GM18505 (cell line): ENCODE results near the gene ATP1B2.
A peak's percentile ranks its signal among the peaks of the same experiment; 100 is the strongest.

ENCODE experiments used
- ATAC-seq: cut with Tn5 transposase; IDR thresholded peaks from one replicate; pipeline ENCODE4 v1.9.1; 2021; ENCODE audit not compliant: unreplicated experiment
- POLR2A ChIP-seq: IDR thresholded peaks from 4 replicates; pipeline ENCODE4 v1.6.1; 2011; ENCODE audit warnings: borderline replicate concordance; ENCODE audit not compliant: insufficient read depth, insufficient read length; ENCODE audit errors: extremely low read depth

Gene ATP1B2

DNA sequence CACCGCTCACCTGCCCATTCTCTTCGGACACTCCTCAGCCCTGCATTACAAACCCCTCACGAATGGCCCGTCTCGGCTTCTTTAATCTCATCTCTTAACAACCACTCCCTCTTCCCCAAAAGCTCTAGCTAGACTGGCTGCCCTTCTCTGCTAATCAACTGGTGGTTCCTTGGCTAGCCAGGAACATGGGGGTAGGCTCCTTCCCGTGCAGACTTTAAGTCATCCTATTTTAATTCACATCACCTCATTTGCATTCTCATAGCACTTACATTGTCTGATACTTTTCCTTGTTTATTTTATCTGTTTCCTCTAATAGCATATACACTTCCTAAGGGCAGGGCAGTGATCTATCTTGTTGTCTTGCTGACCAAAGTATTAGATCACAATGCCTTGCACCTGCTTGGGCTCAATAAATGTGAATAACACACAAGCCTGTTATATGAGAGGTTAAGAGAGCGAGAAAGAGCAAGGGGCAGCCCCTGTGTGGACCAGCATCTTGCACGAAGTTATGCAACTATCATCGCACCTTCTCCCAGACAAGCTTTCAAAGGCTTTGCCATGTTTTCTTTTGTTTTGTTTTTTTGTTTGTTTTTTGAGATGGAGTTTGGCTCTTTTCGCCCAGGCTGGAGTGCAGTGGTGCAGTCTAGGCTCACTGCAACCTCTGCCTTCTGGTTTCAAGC, 26.8 kb downstream of the ATP1B2 start:
- ATAC-seq, result no peak
- TF ChIP-seq POLR2A, result no peak

DNA sequence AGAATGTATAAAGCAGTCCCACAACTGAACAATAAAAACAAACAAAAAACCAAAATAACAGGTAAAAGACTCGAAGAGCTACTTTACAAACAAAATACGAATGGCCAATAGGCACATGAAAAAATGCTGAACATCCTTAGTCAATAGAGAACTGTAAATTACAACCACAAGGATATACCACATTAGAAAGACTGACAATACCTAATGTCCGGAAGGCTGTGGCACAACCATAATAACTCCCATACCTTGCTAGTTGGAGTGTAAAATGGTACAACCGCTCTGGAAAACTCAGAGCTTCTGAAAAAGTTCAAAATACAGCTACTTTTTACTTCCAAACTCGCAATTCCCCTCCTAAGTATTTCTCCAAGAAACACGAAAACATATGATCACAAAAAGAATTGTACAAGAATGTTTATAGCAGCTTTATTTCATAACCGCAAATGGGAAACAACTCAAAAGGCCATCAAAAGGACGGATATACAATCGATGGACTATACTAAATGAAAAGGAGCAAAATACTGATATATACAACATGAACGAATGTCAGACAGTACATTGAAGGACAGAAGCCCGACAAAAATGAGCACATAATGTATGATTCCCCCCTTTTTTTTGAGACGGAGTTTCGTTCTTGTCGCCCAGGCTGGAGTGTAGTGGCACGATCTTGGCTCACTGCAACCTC, 34.3 kb downstream of the ATP1B2 start:
- ATAC-seq, result no peak

GRCh38 chr17:7685533-7686221, 35.0 kb downstream of the ATP1B2 start:
- ATAC-seq, result peak; percentile 63
- peak; percentile 85 for TF ChIP-seq POLR2A

More for the DNA sequence above, 34.3 kb downstream of the ATP1B2 start:
- no peak for TF ChIP-seq POLR2A

- peak; percentile 96 for TF ChIP-seq POLR2A
- ATAC-seq, result peak; percentile 38
These were observed 35.7 kb downstream of the ATP1B2 start for GRCh38 chr17:7686222-7687071.

DNA sequence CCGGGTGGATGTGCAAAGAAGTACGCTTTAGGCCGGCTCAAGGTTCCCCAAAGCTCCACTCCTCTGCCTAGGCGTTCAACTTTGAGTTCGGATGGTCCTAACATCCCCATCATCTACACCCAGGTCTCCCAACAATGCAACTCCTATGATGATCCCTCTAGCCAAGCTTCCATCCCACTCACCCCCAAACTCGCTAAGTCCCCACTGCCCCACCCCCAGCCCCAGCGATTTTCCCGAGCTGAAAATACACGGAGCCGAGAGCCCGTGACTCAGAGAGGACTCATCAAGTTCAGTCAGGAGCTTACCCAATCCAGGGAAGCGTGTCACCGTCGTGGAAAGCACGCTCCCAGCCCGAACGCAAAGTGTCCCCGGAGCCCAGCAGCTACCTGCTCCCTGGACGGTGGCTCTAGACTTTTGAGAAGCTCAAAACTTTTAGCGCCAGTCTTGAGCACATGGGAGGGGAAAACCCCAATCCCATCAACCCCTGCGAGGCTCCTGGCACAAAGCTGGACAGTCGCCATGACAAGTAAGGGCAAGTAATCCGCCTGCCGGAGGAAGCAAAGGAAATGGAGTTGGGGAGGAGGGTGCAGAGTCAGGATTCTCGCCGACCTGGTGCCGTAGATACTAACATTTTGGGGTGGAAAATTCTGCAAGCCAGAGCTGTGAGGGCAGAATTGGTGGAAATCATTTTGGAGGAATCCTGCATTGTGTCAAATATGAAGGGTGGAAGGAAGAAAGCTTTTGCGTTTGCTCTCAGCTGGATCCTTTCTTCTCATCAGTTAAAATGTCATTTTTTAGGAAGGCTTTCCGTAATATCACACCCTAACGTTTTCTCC, 36.6 kb downstream of the ATP1B2 start, which contains the start of gene TP53:
Gene TP53, minus strand, starts transcription at position 419 of the 836 bp plus-strand sequence. CDS start 10,896 bp downstream, outside the sequence.
- no peak for ATAC-seq
- peak; percentile 99 for TF ChIP-seq POLR2A

DNA sequence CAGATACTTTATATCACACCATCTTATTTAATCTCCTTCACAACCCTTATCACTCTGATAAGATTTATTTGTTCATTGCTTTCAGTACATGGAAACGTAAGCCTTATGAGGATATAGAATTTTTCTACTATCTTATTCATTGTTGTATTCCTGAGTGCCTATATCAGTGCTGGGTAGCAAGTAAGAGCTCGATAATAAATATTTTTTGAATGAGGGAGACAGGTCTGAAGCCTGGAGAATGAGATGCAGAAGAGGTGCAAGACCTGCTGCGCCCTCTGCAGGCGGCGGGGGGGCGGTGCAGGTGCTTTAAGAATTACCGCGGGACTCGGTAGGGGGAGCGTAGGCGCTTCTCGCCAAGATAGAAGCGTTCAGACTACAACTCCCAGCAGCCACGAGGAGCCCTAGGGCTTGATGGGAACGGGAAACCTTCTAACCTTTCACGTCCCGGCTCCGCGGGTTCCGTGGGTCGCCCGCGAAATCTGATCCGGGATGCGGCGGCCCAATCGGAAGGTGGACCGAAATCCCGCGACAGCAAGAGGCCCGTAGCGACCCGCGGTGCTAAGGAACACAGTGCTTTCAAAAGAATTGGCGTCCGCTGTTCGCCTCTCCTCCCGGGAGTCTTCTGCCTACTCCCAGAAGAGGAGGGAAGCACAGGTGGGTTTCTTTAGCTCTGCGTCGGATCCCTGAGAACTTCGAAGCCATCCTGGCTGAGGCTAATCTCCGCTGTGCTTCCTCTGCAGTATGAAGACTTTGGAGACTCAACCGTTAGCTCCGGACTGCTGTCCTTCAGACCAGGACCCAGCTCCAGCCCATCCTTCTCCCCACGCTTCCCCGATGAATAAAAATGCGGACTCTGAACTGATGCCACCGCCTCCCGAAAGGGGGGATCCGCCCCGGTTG, 37.4 kb downstream of the ATP1B2 start, which contains the start of gene WRAP53:
Gene WRAP53, plus strand, starts transcription at position 570 of the 900 bp plus-strand sequence. Its CDS starts 172 bp downstream, at position 742.
- ATAC-seq, result peak; percentile 61
- TF ChIP-seq POLR2A, result peak; percentile 75

GRCh38 chr17:7688808-7689316, 38.1 kb downstream of the ATP1B2 start:
- no peak for ATAC-seq
- TF ChIP-seq POLR2A, result no peak

- no peak for ATAC-seq
- TF ChIP-seq POLR2A, result no peak
These were observed 44.9 kb downstream of the ATP1B2 start for GRCh38 chr17:7695586-7695985.

DNA sequence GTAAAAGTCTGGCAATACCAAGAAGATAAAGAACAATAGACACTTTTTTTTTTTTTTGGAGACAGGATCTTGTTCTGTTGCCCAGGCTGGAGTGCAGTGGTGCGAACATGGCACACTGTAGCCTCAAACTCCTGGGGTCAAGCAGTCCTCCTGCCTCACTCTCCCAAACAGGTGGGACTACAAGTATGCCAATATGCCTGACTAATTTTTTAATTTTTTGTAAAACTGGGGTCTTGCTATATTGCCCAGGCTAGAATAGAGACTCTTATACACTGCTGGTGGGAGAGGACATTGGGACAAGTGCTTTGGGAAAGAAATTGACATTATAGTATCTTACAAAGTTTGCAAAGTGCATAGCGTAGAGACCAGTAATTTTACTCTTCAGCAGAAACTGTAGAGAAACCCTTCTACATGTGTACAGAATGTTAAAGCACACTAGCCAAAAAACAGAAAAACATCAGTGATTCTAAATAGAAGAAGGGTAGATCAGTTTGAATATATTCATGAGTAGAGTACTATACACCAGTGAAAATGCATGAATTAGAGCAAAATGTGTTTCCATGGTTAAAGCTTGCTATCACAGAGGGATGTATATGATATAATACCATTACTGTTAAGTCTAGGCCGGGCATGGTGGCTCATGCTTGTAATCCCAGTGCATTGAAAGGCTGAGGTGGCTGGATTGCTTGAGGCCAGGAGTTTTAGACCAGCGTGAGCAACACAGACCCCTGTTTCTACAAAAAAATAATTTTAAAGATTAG, 47.3 kb downstream of the ATP1B2 start:
- ATAC-seq, result no peak

GRCh38 chr17:7700510-7700909, 49.8 kb downstream of the ATP1B2 start:
- no peak for ATAC-seq
- TF ChIP-seq POLR2A, result no peak

More for the DNA sequence above, 47.3 kb downstream of the ATP1B2 start:
- no peak for TF ChIP-seq POLR2A

DNA sequence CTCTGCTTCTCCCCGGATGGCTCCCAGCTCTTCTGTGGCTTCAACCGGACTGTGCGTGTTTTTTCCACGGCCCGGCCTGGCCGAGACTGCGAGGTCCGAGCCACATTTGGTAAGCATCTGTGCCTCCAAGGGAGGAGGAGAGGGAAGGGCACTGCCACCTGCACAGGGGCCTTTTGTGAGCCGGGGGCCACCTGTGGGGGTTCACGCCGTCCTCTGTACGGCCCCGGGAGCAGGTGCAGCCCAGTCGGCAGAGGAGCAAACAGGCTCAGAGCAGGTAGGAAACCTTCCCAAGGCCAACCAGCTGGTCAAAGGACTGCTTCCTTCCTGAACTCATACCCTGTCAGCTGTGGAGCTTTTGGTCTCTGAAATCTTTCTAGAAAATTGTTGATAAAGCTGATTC, 51.0 kb downstream of the ATP1B2 start:
- no peak for TF ChIP-seq POLR2A
- ATAC-seq, result no peak

GRCh38 chr17:7702776-7703175, 52.0 kb downstream of the ATP1B2 start:
- no peak for TF ChIP-seq POLR2A
- ATAC-seq, result no peak
